SK-N-SH (cell line): ENCODE data around the gene PANK4.

Experiments used
- CTCF ChIP-seq: fragments of 200-600 bp; sonication (generic); IDR thresholded peaks from 2 replicates; pipeline ENCODE4 v1.6.1; 2017; ENCODE audit warnings: antibody characterized with exemption, mild to moderate bottlenecking, moderate library complexity
- JUND ChIP-seq: IDR thresholded peaks from 2 replicates; pipeline ENCODE4 v1.4.0; 2012

- TF ChIP-seq CTCF (no peak), JUND (no peak)
Measured at GRCh38 chr1:2493691-2494322, 32.6 kb downstream of the PANK4 start.
